Osteoblast (primary cell): ENCODE measurements around the gene SHROOM2. TPM values are rescaled to one million over a fixed set of nuclear protein-coding genes. Genes with fewer than 3 reads are reported as not detected.

Source experiments
- DNase-seq: peaks from one replicate; pipeline ENCODE4 v3.0.0; 2011; ENCODE audit warnings: low spot score, mixed read lengths; ENCODE audit not compliant: insufficient read length; ENCODE audit errors: missing footprints
- H2AFZ ChIP-seq: 2 replicates; pipeline ENCODE4 v1.6.0; 2011; ENCODE audit warnings: mild to moderate bottlenecking, low read length
- H3K27ac ChIP-seq: 2 replicates; pipeline ENCODE4 v1.5.1; 2011; ENCODE audit warnings: mild to moderate bottlenecking, low read depth, low read length, moderate library complexity
- H3K27me3 ChIP-seq: 2 replicates; pipeline ENCODE4 v1.6.0; 2012; ENCODE audit warnings: mild to moderate bottlenecking, control low read depth, inconsistent platforms, low read length, moderate library complexity; ENCODE audit not compliant: insufficient read depth
- H3K36me3 ChIP-seq: 2 replicates; pipeline ENCODE4 v1.5.1; 2011; ENCODE audit warnings: mild to moderate bottlenecking, low read length, control low read depth, moderate library complexity; ENCODE audit not compliant: insufficient read depth
- H3K4me1 ChIP-seq: 2 replicates; pipeline ENCODE4 v1.5.1; 2011; ENCODE audit warnings: mild to moderate bottlenecking, low read length, control low read depth, moderate library complexity; ENCODE audit not compliant: insufficient read depth
- H3K4me2 ChIP-seq: 2 replicates; pipeline ENCODE4 v1.6.0; 2011; ENCODE audit warnings: mild to moderate bottlenecking, low read length; ENCODE audit not compliant: insufficient read depth
- H3K4me3 ChIP-seq: fragments of 200-600 bp; sonication (generic); 3 replicates; pipeline ENCODE4 v1.5.1; 2012; ENCODE audit warnings: mild to moderate bottlenecking, low read length, inconsistent platforms; ENCODE audit not compliant: insufficient read depth
- H3K79me2 ChIP-seq: 2 replicates; pipeline ENCODE4 v1.6.0; 2012; ENCODE audit warnings: mild to moderate bottlenecking, low read length, control low read depth, inconsistent platforms; ENCODE audit not compliant: insufficient read depth
- H3K9me3 ChIP-seq: 2 replicates; pipeline ENCODE4 v1.5.1; 2011; ENCODE audit warnings: low read depth, low read length, control low read depth
- H4K20me1 ChIP-seq: 2 replicates; pipeline ENCODE4 v1.6.0; 2012; ENCODE audit warnings: mild to moderate bottlenecking, low read length, control low read depth; ENCODE audit not compliant: insufficient read depth
- total RNA-seq: library from RNA; depleted of rRNA; stranded (reverse); fragments of >200 nt; gene quantifications from 2 replicates; pipeline ENCODE4 v1.2.3, GENCODE V29; 2012
- TF ChIP-seq, protein P1 (sequence below): IDR thresholded peaks from 2 replicates; pipeline ENCODE4 v1.5.1; 2011; ENCODE audit warnings: mild to moderate bottlenecking, low read depth, low read length, moderate library complexity; ENCODE audit errors: extremely low read depth

Gene SHROOM2
- total RNA-seq, 1 donor = 8.0 TPM

DNA sequence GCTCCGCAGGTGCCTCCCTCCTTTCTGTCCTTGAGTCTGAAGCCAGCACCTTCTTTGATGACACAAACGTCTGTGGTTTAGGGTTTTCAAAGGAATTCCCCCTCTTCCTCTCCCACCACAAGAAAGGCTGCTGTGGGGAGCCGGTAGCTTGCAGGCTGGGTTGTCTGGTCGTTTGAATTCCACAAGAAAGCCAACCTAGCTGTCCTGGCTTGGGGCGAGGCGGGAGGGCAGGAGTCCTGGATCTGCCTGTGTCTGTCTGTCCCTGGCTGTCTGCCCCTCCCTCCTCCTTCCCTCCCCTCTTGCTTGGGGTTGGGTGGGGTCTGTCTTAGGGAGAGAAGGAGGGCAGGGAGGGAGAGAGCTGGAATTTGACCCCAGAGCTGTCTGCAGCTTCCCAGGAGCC, 56.3 kb downstream of the SHROOM2 start:
- Histone ChIP-seq H3K36me3 (no peaks in the 10 kb centered on the region), H3K4me3 (no peak overlapping the region), H3K27me3 (no peaks in the 10 kb centered on the region), H4K20me1 (no peaks in the 10 kb centered on the region), H2AFZ (no peak overlapping the region), H3K27ac (no peak overlapping the region), H3K4me2 (no peak overlapping the region), H3K79me2 (no peaks in the 10 kb centered on the region), H3K9me3 (no peaks in the 10 kb centered on the region), H3K4me1 (peaks cover 8% of the 10 kb centered on the region)
- no peak for DNase-seq
- TF ChIP-seq, protein P1, sequence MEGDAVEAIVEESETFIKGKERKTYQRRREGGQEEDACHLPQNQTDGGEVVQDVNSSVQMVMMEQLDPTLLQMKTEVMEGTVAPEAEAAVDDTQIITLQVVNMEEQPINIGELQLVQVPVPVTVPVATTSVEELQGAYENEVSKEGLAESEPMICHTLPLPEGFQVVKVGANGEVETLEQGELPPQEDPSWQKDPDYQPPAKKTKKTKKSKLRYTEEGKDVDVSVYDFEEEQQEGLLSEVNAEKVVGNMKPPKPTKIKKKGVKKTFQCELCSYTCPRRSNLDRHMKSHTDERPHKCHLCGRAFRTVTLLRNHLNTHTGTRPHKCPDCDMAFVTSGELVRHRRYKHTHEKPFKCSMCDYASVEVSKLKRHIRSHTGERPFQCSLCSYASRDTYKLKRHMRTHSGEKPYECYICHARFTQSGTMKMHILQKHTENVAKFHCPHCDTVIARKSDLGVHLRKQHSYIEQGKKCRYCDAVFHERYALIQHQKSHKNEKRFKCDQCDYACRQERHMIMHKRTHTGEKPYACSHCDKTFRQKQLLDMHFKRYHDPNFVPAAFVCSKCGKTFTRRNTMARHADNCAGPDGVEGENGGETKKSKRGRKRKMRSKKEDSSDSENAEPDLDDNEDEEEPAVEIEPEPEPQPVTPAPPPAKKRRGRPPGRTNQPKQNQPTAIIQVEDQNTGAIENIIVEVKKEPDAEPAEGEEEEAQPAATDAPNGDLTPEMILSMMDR = no peak

DNA sequence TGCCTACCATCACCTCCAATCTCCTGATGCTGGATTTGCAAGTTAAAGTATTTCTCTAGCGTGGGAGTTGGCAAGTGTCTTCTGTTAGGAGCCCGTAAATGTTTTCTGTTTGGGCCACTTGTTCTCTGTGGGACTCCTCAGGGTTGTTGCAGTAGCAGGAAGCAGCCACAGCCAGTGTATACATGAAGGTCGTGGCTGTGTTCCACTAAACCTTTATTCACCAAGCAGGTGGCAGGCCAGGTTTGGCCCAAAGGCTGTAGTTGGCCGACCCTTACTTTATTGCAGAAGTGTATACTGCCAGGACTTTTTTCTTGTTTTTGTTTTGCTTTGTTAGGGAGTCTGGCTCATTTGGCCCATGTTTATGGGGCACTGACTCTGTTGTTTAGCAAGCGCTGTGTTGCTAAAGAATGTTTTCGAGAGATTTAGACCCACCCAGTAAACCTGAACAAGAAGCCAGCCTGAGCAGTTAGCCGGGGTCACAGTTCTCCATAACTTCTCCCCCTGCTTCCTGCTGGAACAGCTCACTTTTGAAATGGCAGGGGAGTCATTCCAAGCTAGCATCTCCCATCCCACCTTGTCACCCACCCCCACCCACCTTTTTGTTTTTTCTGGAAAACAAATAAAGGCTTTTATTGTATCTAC, 58.8 kb downstream of the SHROOM2 start:
- no peak overlapping the region for H3K4me2 ChIP-seq
- no peaks in the 10 kb centered on the region for H3K9me3 ChIP-seq
- H4K20me1 ChIP-seq = no peaks in the 10 kb centered on the region
- no peak overlapping the region for H2AFZ ChIP-seq
- H3K27me3 ChIP-seq = no peaks in the 10 kb centered on the region
- peaks cover 8% of the 10 kb centered on the region for H3K4me1 ChIP-seq
- no peak for DNase-seq
- no peaks in the 10 kb centered on the region for H3K36me3 ChIP-seq
- TF ChIP-seq, protein P1 = no peak
- H3K4me3 ChIP-seq = no peak overlapping the region
- no peaks in the 10 kb centered on the region for H3K79me2 ChIP-seq
- no peak overlapping the region for H3K27ac ChIP-seq

DNA sequence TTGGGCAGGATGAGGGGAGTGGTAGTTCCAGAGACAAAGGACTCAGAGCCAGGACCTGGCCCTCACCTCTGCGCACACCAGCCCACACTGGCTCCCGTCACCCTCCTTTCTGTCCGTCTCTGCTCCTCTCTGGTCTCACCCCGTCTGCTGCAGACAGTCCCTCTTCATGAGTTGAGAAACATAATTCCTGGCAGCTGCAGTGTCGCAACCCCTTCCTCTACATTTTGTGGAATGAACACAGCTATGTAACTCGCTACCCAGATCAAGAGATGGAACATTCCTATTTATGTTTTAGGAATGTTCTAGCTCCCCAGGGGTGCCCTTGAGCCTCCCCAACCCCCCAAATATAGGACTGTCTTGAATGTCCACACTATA, 59.3 kb downstream of the SHROOM2 start:
- H3K4me2 ChIP-seq = no peak overlapping the region
- H3K27me3 ChIP-seq = no peaks in the 10 kb centered on the region
- H4K20me1 ChIP-seq = no peaks in the 10 kb centered on the region
- peaks cover 8% of the 10 kb centered on the region for H3K4me1 ChIP-seq
- DNase-seq = no peak
- H3K79me2 ChIP-seq = no peaks in the 10 kb centered on the region
- no peak overlapping the region for H3K4me3 ChIP-seq
- H2AFZ ChIP-seq = no peak overlapping the region
- H3K9me3 ChIP-seq = no peaks in the 10 kb centered on the region
- no peaks in the 10 kb centered on the region for H3K36me3 ChIP-seq
- TF ChIP-seq, protein P1 = no peak
- H3K27ac ChIP-seq = no peak overlapping the region

- H3K9me3 ChIP-seq = no peaks in the 10 kb centered on the region
- H3K4me1 ChIP-seq = peaks cover 8% of the 10 kb centered on the region
- no peaks in the 10 kb centered on the region for H3K27me3 ChIP-seq
- H3K27ac ChIP-seq = peak overlapping the region; percentile 77
- TF ChIP-seq, protein P1 = no peak
- no peak for DNase-seq
- no peaks in the 10 kb centered on the region for H4K20me1 ChIP-seq
- H3K4me2 ChIP-seq = peak overlapping the region; percentile 63
- peak overlapping the region; percentile 43 for H3K4me3 ChIP-seq
- peak overlapping the region; percentile 78 for H2AFZ ChIP-seq
- H3K36me3 ChIP-seq = no peaks in the 10 kb centered on the region
- H3K79me2 ChIP-seq = no peaks in the 10 kb centered on the region
Measured at GRCh38 chrX:9846631-9847030, 60.4 kb downstream of the SHROOM2 start.
